H1 (cell line): ENCODE measurements around the gene INHBA. TPM values are rescaled to one million over a fixed set of nuclear protein-coding genes. Genes with fewer than 3 reads are reported as not detected.

Experiments
- ASH2L ChIP-seq: fragments of 200-600, 300-600 bp; sonication (generic); IDR thresholded peaks from one replicate; pipeline ENCODE4 v1.7.1; 2017; ENCODE audit warnings: low read length
- CHD1 ChIP-seq: IDR thresholded peaks from 2 replicates; pipeline ENCODE4 v1.6.1; 2012; ENCODE audit warnings: low read depth, low read length, improper control_type of control experiment
- GABPA ChIP-seq: IDR thresholded peaks from 2 replicates; pipeline ENCODE4 v1.6.1; 2011; ENCODE audit warnings: mild to moderate bottlenecking, low read length, moderate library complexity, borderline replicate concordance; ENCODE audit not compliant: insufficient read depth
- HDAC6 ChIP-seq: IDR thresholded peaks from one replicate; pipeline ENCODE4 v1.7.1; 2012; ENCODE audit warnings: low read depth, mild to moderate bottlenecking, inconsistent platforms, low read length, moderate library complexity
- POLR2AphosphoS5 ChIP-seq: IDR thresholded peaks from 2 replicates; pipeline ENCODE4 v1.6.1; 2011; ENCODE audit warnings: low read depth, low read length
- RBBP5 ChIP-seq: IDR thresholded peaks from 2 replicates; pipeline ENCODE4 v1.7.1; 2012; ENCODE audit warnings: low read depth, mild to moderate bottlenecking, inconsistent platforms, low read length, moderate library complexity, borderline replicate concordance
- RFX5 ChIP-seq: IDR thresholded peaks from 2 replicates; pipeline ENCODE4 v1.6.1; 2011; ENCODE audit warnings: low read depth, low read length, improper control_type of control experiment, borderline replicate concordance
- SP4 ChIP-seq: IDR thresholded peaks from 2 replicates; pipeline ENCODE4 v1.6.1; 2012; ENCODE audit warnings: low read length, inconsistent platforms
- polyA plus RNA-seq, 7 experiments: library from polyadenylated mRNA; depleted of rRNA in 3 of 7; stranded (reverse) in 5 of 7; unstranded in 2 of 7; fragments of >200 nt in 5 of 7; fragments of 200-250 nt in 2 of 7; gene quantifications; 1 replicate in 5 of 7; 2 replicates in 1 of 7; 4 replicates in 1 of 7; pipeline versions ENCODE4 v1.2.1 to v1.2.3, GENCODE V29; 2011 to 2013; ENCODE audit warnings: missing spikeins in 2 of 7, mixed read lengths in 2 of 7
- total RNA-seq: library from RNA; stranded (reverse); fragmentation: NEBNext Ultra II Directional; extraction: Animal tissue kit (Norgen Biotek cat#: 25700); gene quantifications from 2 replicates; pipeline ENCODE4 v1.2.1, GENCODE V29; 2021
- TF ChIP-seq, protein P1 (sequence below): fragments of 300-600 bp; sonication (generic); IDR thresholded peaks from 2 replicates; pipeline ENCODE4 v1.7.1; 2012; ENCODE audit warnings: low read length, moderate library complexity, mild to moderate bottlenecking, inconsistent platforms; ENCODE audit not compliant: insufficient replicate concordance
- TF ChIP-seq, protein P2 (sequence below): IDR thresholded peaks from 2 replicates; pipeline ENCODE4 v1.6.1; 2011; ENCODE audit warnings: low read length, improper control_type of control experiment
- TF ChIP-seq, protein P3 (sequence below): IDR thresholded peaks from 2 replicates; pipeline ENCODE4 v1.6.1; 2011; ENCODE audit warnings: low read depth, mild to moderate bottlenecking, low read length; ENCODE audit not compliant: insufficient read depth

INHBA gene
- total and polyA plus RNA-seq, 2 of the 8 experiments (the other 6 are each of a cell fraction or from before 2014, with no cell fraction given) = 1.1 to 2.7 TPM

DNA sequence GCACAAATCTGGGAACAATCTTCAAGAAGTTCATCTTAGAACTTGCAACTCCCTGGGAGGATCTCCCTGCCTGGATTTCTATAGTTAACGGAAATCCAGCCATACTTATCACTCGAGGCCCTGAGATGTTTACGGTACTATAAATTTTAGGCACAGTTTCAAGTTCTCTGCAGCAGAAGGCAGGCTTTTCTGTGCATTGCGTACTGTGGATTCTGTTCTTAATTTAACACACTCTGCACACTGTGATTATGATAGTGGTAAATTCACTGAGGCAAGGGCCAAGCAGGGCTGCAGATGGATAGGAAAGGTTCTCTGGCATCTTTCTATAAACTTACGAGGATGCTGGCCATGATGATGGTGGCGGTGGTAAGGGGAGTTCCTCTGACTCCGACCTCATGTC, 10.6 kb downstream of the INHBA start (continued):
- TF ChIP-seq, protein P1, sequence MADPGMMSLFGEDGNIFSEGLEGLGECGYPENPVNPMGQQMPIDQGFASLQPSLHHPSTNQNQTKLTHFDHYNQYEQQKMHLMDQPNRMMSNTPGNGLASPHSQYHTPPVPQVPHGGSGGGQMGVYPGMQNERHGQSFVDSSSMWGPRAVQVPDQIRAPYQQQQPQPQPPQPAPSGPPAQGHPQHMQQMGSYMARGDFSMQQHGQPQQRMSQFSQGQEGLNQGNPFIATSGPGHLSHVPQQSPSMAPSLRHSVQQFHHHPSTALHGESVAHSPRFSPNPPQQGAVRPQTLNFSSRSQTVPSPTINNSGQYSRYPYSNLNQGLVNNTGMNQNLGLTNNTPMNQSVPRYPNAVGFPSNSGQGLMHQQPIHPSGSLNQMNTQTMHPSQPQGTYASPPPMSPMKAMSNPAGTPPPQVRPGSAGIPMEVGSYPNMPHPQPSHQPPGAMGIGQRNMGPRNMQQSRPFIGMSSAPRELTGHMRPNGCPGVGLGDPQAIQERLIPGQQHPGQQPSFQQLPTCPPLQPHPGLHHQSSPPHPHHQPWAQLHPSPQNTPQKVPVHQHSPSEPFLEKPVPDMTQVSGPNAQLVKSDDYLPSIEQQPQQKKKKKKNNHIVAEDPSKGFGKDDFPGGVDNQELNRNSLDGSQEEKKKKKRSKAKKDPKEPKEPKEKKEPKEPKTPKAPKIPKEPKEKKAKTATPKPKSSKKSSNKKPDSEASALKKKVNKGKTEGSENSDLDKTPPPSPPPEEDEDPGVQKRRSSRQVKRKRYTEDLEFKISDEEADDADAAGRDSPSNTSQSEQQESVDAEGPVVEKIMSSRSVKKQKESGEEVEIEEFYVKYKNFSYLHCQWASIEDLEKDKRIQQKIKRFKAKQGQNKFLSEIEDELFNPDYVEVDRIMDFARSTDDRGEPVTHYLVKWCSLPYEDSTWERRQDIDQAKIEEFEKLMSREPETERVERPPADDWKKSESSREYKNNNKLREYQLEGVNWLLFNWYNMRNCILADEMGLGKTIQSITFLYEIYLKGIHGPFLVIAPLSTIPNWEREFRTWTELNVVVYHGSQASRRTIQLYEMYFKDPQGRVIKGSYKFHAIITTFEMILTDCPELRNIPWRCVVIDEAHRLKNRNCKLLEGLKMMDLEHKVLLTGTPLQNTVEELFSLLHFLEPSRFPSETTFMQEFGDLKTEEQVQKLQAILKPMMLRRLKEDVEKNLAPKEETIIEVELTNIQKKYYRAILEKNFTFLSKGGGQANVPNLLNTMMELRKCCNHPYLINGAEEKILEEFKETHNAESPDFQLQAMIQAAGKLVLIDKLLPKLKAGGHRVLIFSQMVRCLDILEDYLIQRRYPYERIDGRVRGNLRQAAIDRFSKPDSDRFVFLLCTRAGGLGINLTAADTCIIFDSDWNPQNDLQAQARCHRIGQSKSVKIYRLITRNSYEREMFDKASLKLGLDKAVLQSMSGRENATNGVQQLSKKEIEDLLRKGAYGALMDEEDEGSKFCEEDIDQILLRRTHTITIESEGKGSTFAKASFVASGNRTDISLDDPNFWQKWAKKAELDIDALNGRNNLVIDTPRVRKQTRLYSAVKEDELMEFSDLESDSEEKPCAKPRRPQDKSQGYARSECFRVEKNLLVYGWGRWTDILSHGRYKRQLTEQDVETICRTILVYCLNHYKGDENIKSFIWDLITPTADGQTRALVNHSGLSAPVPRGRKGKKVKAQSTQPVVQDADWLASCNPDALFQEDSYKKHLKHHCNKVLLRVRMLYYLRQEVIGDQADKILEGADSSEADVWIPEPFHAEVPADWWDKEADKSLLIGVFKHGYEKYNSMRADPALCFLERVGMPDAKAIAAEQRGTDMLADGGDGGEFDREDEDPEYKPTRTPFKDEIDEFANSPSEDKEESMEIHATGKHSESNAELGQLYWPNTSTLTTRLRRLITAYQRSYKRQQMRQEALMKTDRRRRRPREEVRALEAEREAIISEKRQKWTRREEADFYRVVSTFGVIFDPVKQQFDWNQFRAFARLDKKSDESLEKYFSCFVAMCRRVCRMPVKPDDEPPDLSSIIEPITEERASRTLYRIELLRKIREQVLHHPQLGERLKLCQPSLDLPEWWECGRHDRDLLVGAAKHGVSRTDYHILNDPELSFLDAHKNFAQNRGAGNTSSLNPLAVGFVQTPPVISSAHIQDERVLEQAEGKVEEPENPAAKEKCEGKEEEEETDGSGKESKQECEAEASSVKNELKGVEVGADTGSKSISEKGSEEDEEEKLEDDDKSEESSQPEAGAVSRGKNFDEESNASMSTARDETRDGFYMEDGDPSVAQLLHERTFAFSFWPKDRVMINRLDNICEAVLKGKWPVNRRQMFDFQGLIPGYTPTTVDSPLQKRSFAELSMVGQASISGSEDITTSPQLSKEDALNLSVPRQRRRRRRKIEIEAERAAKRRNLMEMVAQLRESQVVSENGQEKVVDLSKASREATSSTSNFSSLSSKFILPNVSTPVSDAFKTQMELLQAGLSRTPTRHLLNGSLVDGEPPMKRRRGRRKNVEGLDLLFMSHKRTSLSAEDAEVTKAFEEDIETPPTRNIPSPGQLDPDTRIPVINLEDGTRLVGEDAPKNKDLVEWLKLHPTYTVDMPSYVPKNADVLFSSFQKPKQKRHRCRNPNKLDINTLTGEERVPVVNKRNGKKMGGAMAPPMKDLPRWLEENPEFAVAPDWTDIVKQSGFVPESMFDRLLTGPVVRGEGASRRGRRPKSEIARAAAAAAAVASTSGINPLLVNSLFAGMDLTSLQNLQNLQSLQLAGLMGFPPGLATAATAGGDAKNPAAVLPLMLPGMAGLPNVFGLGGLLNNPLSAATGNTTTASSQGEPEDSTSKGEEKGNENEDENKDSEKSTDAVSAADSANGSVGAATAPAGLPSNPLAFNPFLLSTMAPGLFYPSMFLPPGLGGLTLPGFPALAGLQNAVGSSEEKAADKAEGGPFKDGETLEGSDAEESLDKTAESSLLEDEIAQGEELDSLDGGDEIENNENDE = no peak
- TF ChIP-seq RFX5 (no peak), POLR2AphosphoS5 (no peak), HDAC6 (no peak), CHD1 (no peak), GABPA (no peak), SP4 (no peak), RBBP5 (no peak), ASH2L (no peak)
- TF ChIP-seq, protein P2, sequence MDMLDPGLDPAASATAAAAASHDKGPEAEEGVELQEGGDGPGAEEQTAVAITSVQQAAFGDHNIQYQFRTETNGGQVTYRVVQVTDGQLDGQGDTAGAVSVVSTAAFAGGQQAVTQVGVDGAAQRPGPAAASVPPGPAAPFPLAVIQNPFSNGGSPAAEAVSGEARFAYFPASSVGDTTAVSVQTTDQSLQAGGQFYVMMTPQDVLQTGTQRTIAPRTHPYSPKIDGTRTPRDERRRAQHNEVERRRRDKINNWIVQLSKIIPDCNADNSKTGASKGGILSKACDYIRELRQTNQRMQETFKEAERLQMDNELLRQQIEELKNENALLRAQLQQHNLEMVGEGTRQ = no peak
- TF ChIP-seq, protein P3, sequence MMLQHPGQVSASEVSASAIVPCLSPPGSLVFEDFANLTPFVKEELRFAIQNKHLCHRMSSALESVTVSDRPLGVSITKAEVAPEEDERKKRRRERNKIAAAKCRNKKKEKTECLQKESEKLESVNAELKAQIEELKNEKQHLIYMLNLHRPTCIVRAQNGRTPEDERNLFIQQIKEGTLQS = no peak
